B cell (primary cell): ENCODE data around the gene PPM1N. TPM values are rescaled to one million over a fixed set of nuclear protein-coding genes. Genes with fewer than 3 reads are reported as not detected.

Source experiments
- ATAC-seq: fragments of 200-7000 bp; cut with Tn5 transposase; one replicate; pipeline ENCODE4 v1.10.0; 2021; ENCODE audit warnings: low read depth, mild to moderate bottlenecking, moderate number of reproducible peaks, moderate library complexity
- CTCF ChIA-PET: fragments of 350-600 bp; sonication (Branson Sonifier 250); formaldehyde crosslinking; loops from one replicate; lab custom pipeline; 2021; ENCODE audit warnings: antibody characterized with exemption, inconsistent platforms; lab: Charles Lee
- POLR2A ChIA-PET: fragments of 350-600 bp; sonication (Branson Sonifier 250); formaldehyde crosslinking; loops from one replicate; lab custom pipeline; 2021; ENCODE audit warnings: antibody characterized with exemption; lab: Charles Lee
- DNase-seq: peaks from one replicate; pipeline ENCODE4 v3.0.0; 2013
- H2AFZ ChIP-seq: 2 replicates; pipeline ENCODE4 v1.6.1; 2012; ENCODE audit warnings: mild to moderate bottlenecking, low read depth, low read length; ENCODE audit not compliant: insufficient read depth, poor library complexity, severe bottlenecking
- H3K27ac ChIP-seq, 2 donors: 1 replicate in 1 of 2; 2 replicates in 1 of 2; pipeline ENCODE4 v1.5.1; 2012 to 2013; ENCODE audit warnings: low read length in 2 of 2, mild to moderate bottlenecking in 2 of 2, moderate library complexity in 1 of 2
- H3K27me3 ChIP-seq, 4 experiments: fragments of 200-600 bp in 1 of 4; sonication (generic) in 1 of 4; replicated peaks in 1 of 4; 1 replicate in 2 of 4; 2 replicates in 2 of 4; pipeline versions ENCODE4 v1.6.1 to v1.7.0; 2013 to 2016; ENCODE audit warnings: low read length in 3 of 4, mild to moderate bottlenecking in 2 of 4, mixed read lengths in 1 of 4, moderate library complexity in 1 of 4; ENCODE audit not compliant: insufficient read depth in 4 of 4, control insufficient read depth in 3 of 4; ENCODE audit errors: control extremely low read depth in 1 of 4
- H3K36me3 ChIP-seq, 2 experiments: replicated peaks in 1 of 2; 1 replicate in 1 of 2; 2 replicates in 1 of 2; pipeline versions ENCODE4 v1.6.1 to v1.7.1; 2013; ENCODE audit warnings: low read length in 1 of 2; ENCODE audit not compliant: insufficient read depth in 2 of 2, control insufficient read depth in 1 of 2; ENCODE audit errors: control extremely low read depth in 1 of 2, extremely low read depth in 1 of 2
- H3K4me1 ChIP-seq, 2 donors: fragments of 200-600 bp in 1 of 2; sonication (generic) in 1 of 2; 1 replicate in 1 of 2; 2 replicates in 1 of 2; pipeline versions ENCODE4 v1.5.1 to v1.6.1; 2013 to 2017; ENCODE audit warnings: low read length in 2 of 2; ENCODE audit not compliant: control insufficient read depth in 2 of 2, insufficient read depth in 2 of 2
- H3K4me2 ChIP-seq: replicated peaks from 2 replicates; pipeline ENCODE3; 2012; ENCODE audit warnings: mild to moderate bottlenecking, low read depth, low read length; ENCODE audit not compliant: poor library complexity, severe bottlenecking
- H3K4me3 ChIP-seq, 5 experiments: fragments of 200-600 bp in 1 of 5; sonication (generic) in 1 of 5; 1 replicate in 3 of 5; 2 replicates in 2 of 5; pipeline versions ENCODE4 v1.5.1 to v1.7.0; 2011 to 2016; ENCODE audit warnings: low read length in 4 of 5, mild to moderate bottlenecking in 4 of 5, low read depth in 2 of 5, control low read depth in 1 of 5, moderate library complexity in 1 of 5; ENCODE audit not compliant: insufficient read depth in 1 of 5; ENCODE audit errors: control extremely low read depth in 1 of 5, extremely low read depth in 1 of 5
- H3K79me2 ChIP-seq: fragments of 200-600 bp; sonication (generic); one replicate; pipeline ENCODE4 v1.6.0; 2016; ENCODE audit warnings: low read length; ENCODE audit not compliant: control insufficient read depth, insufficient read depth
- H3K9ac ChIP-seq: fragments of 200-600 bp; sonication (generic); 2 replicates; pipeline ENCODE4 v1.6.1; 2017; ENCODE audit warnings: mild to moderate bottlenecking, low read length, moderate library complexity
- H3K9me3 ChIP-seq, 3 donors: one replicate each; pipeline versions ENCODE4 v1.6.1 to v1.7.1; 2013; ENCODE audit warnings: low read length in 2 of 3; ENCODE audit not compliant: control insufficient read depth in 2 of 3, insufficient read depth in 1 of 3; ENCODE audit errors: control extremely low read depth in 1 of 3
- H4K20me1 ChIP-seq: 2 replicates; pipeline ENCODE4 v1.6.0; 2012; ENCODE audit warnings: mild to moderate bottlenecking, low read length; ENCODE audit not compliant: insufficient read depth, control insufficient read depth, poor library complexity, severe bottlenecking
- H3K27ac Mint-ChIP-seq: one replicate; pipeline ENCODE4 v1.8.0; 2021; ENCODE audit warnings: mixed read lengths
- H3K27me3 Mint-ChIP-seq: one replicate; pipeline ENCODE4 v1.8.0; 2021; ENCODE audit warnings: mixed read lengths
- H3K4me1 Mint-ChIP-seq: one replicate; pipeline ENCODE4 v1.8.0; 2021; ENCODE audit warnings: mixed read lengths
- H3K4me3 Mint-ChIP-seq: one replicate; pipeline ENCODE4 v1.8.0; 2021; ENCODE audit warnings: mixed read lengths
- H3K9me3 Mint-ChIP-seq: one replicate; pipeline ENCODE4 v1.8.0; 2022; ENCODE audit warnings: mixed read lengths; ENCODE audit not compliant: insufficient read depth
- CTCF ChIP-seq: fragments of 200-600 bp; IDR thresholded peaks from one replicate; pipeline ENCODE4 v1.8.0; 2022; ENCODE audit warnings: antibody characterized with exemption, mild to moderate bottlenecking
- EZH2 ChIP-seq: IDR thresholded peaks from 2 replicates; pipeline ENCODE4 v1.6.1; 2012; ENCODE audit warnings: borderline replicate concordance, low read depth, mild to moderate bottlenecking, moderate library complexity, low read length; ENCODE audit not compliant: insufficient read depth, poor library complexity, severe bottlenecking
- WGBS: methylation state at CpG from one replicate; pipeline ENCODE4 v1.1.5; 2013; ENCODE audit warnings: missing lambda C conversion rate; ENCODE audit not compliant: insufficient coverage; 5-methylcytosine and 5-hydroxymethylcytosine counted together
- intact Hi-C: fragments of 100-400 bp; cut with micrococcal nuclease; formaldehyde crosslinking; loops from one replicate; pipeline ENCODE4 v1.10.0; 2022
- polyA plus RNA-seq: library from polyadenylated mRNA; depleted of rRNA; stranded (reverse); fragments of >200 nt; gene quantifications from 2 replicates; pipeline ENCODE4 v1.2.3, GENCODE V29; 2012
- total RNA-seq, 2 donors: library from RNA; stranded (reverse); fragments of 120-200 nt in 1 of 2; gene quantifications; 1 replicate in 1 of 2; 2 replicates in 1 of 2; pipeline versions ENCODE4 v1.2.3 to v1.2.4, GENCODE V29; 2013 to 2022

PPM1N gene
- total and polyA plus RNA-seq, 2 donors (not counting 1 experiment from before 2014, with no cell fraction given) = 2.6 to 6.5 TPM

DNA sequence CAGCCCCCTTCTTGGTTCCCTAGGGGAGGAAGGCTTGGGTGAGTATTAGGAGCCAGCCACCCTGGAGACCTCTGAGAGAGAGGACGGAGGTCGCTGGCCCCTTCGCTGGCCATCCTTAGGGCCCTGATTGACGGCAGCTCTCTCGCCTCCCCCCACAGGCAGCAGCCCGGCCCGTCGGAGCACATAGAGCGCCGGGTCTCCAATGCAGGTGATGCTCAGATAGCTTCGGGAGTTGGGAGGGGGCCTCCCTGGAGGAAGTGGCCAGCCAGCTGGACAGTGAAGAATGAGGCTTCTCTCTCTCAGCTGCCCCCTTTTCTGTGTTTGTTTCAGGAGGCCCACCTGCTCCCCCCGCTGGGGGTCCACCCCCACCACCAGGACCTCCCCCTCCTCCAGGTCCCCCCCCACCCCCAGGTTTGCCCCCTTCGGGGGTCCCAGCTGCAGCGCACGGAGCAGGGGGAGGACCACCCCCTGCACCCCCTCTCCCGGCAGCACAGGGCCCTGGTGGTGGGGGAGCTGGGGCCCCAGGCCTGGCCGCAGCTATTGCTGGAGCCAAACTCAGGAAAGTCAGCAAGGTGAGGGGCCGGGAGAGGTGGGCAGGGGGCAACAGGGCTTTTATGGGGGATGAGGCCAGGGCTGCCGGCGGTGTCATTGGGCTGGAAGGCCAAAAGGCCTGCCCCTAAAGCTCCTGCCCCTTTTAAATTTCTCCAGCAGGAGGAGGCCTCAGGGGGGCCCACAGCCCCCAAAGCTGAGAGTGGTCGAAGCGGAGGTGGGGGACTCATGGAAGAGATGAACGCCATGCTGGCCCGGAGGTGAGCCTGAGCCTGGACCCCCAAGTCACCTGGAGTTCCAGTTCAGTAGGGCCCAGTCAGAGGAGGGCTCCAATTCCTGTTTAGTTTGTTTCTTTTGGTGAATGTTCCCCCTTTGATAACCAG, 24.0 kb downstream of the PPM1N start:
- H3K36me3 ChIP-seq = peaks cover 0 to 71% of the 10 kb centered on the region in 2 experiments
- H3K4me2 ChIP-seq = no peak overlapping the region
- Mint-ChIP-seq H3K9me3 (no peaks in the 10 kb centered on the region), H3K4me1 (peaks cover 18% of the 10 kb centered on the region), H3K27me3 (no peaks in the 10 kb centered on the region), H3K4me3 (no peak overlapping the region), H3K27ac (peak overlapping the region; percentile 20)
- H4K20me1 ChIP-seq = peaks cover 34% of the 10 kb centered on the region
- WGBS = 91% methylated on average over 15 of the region's 24 CpGs
- peaks cover 7 to 14% of the 10 kb centered on the region in 2 donors for H3K4me1 ChIP-seq
- ATAC-seq = no peak
- intact Hi-C loops = no loop called here
- no peak for DNase-seq
- no peak overlapping the region for H3K9ac ChIP-seq
- no peaks in the 10 kb centered on the region for H3K27me3 ChIP-seq
- H3K4me3 ChIP-seq = no peak overlapping the region
- peaks cover 3% of the 10 kb centered on the region for H3K79me2 ChIP-seq
- TF ChIP-seq EZH2 = no peak
- no peak for TF ChIP-seq CTCF
- CTCF ChIA-PET = interaction anchor here (0.7 to 1.4 kb wide), 6 partner anchors 23 to 120 kb away, joined by 3 to 5 read pairs (median 3); partner anchors contain the start of gene PPM1N
- no peak overlapping the region for H2AFZ ChIP-seq
- peak overlapping the region in 1 of 2 donors; percentile 12 for H3K27ac ChIP-seq
- H3K9me3 ChIP-seq = no peaks in the 10 kb centered on the region
- POLR2A ChIA-PET = no interaction called here
